Mesenteric fat pad (tissue), 1 donor: ENCODE measurements around the gene SULF2. TPM values are rescaled to one million over a fixed set of nuclear protein-coding genes. Genes with fewer than 3 reads are reported as not detected.

Experiments used
- DNase-seq: peaks from one replicate; pipeline ENCODE4 v3.0.0-alpha.2; 2020; ENCODE audit warnings: low spot score
- total RNA-seq: library from RNA; stranded (reverse); fragmentation: NEBNext Ultra II Directional; extraction: Animal tissue kit (Norgen Biotek cat#: 25700); gene quantifications from one replicate; pipeline ENCODE4 v1.2.1, GENCODE V29; 2021
- donor health status: DM: yes; HTN: yes; CAD: no.

Gene SULF2
- total RNA-seq, 1 donor from 2014 or later, result 68.7 TPM

DNA sequence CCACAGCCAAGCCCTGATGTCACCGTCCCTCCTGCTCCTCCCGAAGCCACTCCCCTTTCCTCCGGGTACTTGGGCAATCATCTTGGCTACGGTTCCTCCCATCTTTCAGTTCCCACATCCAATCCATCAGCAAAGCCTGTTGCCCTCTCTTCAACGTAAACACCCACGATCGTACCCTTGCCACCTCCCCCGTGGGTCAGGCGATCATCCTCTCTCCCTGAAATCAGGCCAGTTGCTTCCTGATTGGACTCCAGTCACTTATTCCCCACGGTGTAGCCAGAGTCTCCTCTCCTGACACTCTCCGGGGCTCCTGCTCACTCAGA lies 44.5 kb downstream of the SULF2 start:
- DNase-seq, result no peak

DNA sequence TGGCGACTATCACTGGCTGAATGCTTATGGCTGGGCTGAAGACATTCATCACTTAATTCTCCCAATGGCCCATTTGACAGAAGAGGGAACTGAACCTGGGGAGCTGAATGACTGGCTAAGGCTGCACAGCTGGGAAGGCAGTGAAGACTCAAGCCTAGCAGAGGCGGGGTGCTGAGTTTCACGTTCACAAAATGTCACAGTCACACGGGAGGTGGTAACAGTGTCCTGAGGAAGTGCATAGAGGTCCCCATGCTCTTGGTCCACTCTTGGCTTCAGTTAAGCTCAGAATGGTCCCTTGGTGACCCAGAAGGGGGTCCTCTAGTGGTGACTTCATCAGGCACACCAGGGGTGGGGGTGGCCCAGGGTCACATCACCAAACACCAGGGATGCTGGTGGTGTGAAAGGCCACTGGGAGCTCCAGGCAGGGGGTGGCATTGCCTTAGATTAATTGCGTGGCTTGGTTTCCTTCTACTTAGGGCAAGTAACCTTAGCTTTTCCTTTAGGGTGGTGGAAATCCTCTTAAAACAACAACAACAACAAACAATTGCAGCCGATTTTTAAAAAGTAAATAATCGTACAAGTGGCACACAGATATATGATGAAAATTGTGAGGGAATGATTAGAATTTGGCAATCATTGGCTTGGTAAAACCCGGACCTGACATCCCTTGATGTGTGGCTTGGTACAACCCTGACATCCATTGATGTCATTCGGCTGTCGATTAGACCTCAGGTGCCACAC lies 45.0 kb downstream of the SULF2 start:
- DNase-seq, result no peak

DNA sequence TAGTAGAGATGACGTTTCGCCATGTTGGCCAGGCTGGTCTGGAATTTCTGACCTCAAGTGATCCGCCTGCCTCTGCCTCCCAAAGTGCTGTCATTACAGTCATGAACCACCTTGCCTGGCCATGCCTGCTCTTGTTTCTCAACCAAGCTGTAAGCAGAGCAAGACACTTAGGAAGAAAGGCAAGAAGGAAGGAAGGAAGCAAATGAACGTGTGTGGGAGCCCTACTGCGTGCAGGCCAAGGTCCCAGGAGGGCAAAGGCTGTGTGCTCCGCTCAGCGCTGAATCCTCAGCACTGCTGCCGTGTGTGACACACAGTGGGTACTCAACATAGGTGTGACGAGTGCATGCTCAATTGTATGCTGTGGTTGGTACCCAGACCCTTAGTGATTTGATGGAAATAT lies 47.4 kb downstream of the SULF2 start:
- no peak for DNase-seq

DNA sequence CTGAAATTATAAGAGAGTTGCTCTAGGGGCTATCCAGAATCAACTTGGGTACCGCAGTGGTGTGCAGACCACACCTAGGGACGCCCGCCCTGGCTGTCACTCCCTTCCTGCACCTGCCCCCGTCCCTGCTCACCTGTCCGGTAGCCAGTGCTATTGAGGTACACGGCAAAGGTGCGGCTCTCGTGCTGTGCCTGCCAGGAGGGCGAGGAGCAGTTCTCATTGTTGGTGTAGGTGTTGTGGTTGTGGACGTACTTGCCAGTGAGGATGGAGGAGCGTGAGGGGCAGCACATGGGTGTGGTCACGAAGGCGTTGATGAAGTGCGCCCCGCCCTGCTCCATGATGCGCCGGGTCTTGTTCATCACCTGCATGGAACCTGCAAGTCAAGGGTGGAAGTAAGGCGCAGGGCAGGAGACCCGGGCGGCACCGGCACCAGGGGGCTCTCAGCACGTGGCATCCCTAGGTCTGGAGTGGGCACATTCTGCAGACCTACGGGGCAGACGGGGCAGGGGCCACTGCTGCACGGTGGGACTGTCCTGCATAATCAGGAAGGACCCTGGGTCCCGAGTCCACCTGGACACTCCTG lies 48.6 kb downstream of the SULF2 start:
- DNase-seq, result no peak

DNA sequence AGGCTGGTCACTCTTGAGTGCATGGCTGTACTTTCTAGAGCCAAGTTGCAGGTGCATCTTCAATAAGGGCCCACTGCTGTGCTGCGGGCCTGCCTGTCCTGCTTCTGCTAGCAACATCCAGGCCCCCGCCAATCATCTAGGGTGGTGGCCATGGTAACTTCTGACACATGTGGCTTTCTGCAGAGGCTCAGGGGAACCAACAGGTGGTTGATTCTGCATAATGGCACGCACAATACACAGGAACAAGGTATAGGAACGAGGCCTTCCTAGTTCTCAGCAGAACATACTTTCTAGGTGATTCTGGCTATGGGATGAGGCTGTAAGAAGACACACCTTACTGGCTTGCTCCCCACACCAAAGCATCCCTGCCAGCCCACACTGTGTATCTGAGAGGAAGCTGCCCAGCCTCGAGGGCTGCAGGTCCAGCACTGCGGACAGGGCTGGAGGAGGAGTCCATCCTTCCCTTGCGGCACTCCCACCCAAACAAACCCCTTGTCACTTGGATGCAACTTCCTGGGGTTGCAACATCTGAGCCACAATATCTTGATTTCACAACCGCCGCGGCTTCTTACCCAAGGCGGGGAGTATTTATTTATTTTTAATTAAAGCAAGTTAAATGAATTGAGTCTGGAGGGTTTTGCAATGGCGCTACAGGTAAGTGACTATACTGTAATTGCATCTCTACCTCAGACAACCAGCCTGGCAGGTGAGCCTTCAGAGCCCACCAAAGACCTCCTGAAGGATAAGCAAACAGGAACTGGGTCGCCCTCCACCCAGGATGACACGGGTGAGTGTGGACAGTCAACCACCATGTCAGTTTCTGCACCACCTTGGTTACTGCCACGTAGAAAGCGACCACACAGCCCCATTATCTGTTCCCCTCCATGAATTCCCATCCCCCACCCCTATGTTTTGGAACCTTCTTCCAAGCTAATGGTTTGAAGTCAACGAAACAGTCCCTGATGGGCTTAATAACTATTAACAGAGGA lies 49.6 kb downstream of the SULF2 start:
- no peak for DNase-seq

DNA sequence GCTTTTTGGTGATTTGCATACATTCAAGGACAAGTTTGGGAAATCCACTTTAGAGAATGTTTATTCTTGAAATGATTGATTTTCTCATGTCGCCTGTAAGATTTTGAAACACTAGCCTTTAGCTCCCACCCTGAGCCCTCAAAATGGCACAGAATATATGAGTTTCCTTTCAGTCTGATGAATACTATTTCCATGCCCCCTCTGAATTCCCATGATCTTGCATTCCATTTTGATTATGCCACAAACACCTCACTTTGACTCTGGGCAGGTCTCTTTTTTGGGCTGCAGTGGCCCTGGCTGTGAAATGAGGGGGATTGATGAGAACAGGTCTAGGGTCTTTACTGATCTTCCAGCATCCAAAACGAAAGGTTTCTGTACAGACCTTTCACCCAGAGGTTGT lies 50.4 kb downstream of the SULF2 start:
- DNase-seq, result no peak

DNA sequence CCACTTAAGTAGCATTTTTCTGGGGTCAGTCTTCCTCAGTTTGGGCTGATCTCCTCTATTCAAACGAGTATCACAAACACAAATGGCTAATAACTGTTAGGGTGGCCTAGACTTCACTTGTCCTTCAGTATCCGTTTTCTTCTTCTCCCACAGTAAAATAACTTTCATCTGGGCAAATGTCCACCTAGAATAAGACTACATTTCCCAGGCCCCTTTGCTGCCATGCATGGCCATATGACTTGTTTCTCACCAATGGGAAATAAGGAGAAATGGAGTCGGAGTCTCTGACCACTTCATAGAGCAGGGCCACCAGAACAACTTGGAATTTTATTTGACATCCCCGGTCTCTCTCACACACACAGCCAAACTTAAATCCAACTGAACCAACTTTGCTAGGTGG lies 51.4 kb downstream of the SULF2 start:
- no peak for DNase-seq

DNA sequence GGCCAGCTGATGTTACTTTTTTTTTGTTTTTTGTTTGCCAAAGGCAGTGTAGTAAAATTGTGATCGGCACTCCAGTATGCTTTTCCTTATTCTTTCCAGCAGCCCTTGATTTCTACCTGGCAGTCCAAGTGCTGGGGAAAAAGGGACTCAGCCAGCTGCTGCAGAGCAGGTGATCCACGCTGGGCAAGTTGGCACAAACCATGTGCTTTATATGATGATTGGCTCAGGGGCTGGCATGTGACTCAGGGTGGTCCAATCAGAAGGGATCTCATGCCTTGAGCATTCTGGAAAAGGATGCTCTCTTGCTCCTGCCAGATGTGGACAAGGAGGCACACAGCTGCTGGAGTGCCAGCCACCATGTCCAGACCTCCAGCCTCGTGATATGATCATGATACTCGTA lies 54.5 kb downstream of the SULF2 start:
- no peak for DNase-seq

DNA sequence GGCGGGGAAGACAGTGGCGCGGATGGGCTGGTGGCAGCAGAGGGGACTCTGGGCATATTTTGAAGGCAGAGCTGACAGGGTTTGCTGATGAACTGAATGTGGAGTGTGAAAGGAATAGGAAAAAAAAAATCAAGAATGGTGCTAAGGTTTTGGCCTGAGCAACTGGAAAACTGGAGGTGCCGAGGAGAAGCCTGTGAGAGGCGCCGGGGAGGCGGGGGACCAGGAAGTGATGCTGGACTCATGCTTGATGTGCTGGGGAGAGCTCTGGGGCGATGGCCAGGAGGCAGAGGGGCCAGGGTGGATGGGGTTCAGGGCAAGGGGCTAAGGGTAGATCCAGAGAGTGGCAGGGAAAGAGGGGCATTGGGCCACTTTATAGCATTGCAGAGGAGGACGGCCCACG lies 55.8 kb downstream of the SULF2 start:
- DNase-seq, result no peak

DNA sequence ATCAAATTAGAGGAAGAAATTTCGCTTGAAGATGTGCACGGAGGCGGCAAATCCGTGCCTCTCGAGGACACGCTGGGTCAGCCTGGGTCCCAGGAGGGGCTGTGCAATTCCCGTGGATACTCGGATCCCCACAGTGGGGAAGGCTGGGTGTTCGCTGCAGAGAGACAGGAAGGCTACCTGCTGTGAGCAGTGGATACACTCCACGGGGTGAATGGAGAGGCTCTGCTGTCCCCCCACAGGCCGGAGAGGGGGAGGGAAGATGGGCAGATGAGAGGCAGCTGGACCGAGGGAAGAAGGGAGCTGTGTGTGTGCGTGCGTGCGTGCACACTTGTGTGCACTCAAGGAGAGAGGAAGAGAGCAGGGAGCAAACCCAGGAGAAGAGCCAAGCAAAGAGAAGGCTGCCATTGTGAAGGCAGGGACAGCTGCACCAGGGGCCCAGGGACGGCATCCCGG lies 57.3 kb downstream of the SULF2 start:
- DNase-seq, result no peak

DNA sequence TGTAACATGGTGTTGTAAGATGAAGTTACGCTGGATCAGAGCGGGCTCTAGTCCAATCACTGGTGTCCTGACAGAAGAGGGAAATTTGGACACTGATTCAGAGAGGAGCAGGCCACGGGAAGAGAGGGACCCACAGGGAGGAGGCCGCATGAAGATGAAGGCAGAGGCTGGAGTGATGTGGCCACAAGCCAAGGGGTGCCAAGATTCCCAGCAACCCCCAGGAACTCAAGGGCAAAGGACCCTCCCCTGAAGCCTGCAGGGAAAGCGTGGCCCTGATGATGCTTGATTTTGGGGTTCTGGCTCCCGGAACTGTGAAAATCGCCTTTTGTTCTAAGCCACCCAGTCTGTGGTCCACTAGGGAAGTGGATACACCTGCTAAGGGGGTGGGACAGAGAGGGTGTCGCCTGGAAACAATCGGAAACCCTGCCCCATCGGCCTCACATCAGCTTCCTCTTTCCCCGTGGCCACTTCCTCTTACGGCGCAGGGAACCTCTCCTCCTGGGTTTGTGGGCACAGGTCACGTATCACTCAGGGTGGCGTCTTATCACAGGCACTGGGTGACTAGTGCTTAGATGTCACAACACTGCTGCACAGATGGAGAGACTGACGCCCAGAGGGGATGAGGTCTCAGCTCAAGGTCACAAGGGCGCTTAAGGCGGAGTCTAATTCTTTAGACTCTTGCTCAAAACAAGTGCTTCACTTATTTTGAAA lies 58.0 kb downstream of the SULF2 start:
- no peak for DNase-seq

DNA sequence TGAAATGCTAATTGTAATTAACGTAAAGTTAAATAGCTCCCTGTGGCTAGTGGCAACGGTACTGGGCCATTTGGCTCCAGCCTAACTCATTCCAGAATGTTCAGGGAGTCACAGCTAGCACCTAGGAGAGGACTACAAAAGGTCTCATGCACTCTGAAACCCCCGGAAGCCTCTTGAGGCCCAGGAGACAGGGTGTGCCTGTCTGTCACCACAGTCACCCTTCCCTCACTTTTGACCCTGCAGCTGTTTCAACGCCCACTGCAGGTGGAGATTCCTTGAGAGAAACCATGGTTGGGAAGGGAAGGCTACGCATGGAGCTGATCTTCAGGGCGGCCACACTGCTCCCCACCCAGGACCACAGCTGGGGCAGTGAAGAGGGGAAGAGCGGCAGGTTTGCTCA lies 58.6 kb downstream of the SULF2 start:
- DNase-seq, result no peak

DNA sequence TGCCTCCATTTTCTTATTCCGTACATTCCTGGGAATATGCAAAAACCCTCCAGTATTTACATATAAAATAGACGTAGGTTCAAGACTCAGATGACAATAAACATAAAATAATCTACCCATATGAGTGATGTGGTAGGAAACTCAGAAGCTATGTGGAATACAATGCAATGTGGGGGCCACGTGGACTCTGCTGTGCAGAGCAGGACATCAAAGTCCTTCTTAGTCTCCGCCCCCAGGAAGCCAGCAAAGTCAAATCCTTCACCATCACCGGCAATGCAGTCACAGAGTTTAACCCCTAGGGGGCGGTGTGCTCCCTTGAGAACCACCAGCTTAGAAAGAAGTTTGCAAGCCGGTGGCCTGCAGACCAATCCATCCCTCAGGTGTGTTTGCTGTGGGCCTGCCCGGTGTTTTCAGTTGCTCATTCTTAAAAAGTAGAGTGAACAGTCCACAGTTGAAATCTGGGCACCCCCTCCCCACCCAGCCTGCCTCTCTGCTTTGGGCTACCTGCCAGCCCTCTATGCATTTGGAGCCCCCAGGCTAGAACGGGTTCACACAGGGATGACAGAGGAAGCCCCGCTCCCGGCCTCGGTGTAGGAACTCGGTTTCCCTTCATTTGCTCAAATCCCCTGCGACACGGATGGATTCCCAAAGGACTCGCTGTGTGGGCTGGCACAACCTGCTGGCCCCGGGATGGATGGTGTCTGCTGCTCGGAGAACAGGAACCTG lies 59.9 kb downstream of the SULF2 start:
- DNase-seq, result no peak

DNA sequence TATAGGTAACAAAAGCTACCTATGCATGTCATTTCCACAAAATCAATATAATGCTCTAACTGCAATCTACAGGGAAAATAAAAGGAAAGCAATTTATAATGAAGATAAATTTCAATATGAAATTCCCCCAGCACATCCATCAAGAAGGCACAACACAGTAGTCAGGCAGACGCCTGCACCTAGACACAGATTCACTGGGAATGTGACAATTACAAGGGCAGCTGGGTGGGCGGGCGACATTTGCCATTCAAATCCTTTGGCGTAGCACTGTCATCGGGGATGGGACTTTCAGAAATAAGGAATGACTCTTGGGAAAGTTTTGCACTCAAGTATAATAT lies 60.4 kb downstream of the SULF2 start:
- no peak for DNase-seq

DNA sequence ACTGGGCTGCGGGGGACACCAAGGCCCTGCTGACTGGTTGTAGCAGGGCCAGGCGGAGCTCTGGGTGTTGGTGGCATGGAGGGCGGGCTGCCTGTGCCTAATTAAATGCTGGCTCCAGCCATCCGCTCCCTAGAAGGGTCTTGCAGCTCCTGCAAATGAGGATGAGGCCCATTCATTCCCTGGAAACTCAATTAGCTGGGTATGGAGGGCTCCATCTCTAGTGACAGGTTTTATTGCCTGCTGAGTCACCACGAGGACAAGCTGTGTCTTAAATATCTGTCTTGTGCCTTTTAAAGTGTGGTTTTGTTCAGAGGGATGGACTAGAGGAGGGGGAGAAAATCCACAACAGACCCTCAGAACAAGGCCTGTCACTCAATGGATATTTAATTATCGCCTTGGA lies 60.9 kb downstream of the SULF2 start:
- no peak for DNase-seq

DNA sequence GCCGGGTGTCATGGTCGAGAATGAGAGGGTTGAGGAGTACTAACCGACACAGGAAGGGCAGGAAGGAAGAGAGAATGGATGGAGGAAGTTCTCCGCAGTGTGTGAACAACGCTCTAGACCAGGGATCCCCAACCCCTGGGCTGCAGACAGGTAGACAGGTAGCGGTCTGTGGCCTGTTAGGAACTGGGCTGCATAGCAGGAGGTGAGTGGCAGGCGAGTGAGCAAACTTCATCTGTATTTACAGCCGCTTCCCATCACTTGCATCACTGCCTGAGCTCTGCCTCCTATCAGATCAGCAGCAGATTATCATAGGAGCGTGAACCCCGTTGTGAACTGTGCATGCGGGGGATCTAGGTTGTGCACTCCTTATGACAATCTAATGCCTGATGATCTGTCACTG lies 62.0 kb downstream of the SULF2 start:
- no peak for DNase-seq

DNA sequence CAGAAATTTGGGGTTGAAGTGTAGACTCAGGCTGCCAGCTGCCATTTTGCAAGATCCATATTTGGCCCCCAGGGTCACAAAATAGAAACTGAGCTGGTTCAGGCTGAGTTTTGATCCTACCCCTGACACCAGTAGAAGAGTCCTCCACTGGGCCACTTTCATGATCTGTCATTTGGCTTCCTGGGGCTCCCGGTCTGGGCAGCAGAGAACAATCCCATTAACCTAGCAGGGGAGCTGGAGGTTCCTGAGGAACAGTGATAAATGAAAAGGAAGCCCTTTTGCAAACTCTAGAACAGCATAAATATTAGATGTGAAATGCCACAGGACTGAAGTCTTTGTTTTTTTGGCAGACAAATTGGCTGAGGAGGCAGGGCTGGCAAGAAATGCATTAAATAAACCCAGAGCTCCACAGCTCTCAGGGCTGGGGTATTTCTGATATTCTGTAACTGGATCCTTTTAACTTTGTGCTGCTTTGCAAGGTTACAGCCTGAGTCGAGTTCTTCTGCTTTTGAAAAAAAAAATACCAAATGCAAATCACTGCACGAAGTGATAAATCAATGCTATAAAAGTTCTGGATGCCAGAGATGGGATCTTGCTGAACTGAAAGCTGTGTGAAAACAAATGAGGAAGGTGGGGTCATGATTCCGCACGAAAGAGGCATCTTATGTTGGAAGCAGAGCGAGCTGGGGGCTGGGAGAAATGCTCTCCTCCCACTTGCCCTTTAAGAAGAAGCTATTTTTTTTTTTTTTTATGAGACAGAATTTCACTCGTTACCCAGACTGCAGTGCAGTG lies 64.4 kb downstream of the SULF2 start:
- DNase-seq, result no peak

DNA sequence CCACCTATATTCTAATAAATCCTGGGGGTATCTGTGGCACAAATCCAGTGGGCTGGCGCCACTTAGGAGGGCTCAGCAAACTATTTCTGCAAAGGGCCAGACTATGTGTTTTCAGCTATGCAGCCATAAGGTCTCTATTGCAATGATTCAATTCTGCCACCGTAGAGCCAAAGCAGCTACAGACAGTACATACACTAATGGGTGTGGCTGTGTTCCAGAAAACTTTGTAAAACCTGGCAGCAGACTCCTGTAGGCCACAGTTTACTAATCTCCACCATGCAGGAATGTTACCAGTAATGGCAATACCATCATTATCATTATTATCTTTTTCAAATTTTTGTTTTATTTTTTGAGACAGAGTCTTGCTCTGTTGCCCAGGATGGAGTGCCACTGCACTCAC lies 65.7 kb downstream of the SULF2 start:
- DNase-seq, result no peak

DNA sequence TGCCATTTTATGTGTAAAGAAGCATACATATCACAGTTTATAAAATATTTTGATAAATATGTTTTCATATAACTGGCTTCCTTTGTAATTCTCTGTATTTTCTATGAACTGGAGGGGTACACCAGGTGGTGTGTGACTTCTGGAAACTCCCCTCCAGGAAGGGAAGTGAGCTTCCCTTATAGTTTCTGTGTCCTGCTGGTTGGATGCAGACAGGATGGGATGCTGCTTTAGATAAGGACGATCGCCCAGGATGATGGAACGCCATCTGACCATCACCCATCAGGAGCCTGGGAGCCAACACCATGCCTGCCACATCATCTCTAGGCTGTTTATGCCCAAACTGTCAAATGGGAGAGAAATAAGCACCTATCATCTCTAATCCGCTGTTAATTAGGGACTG lies 66.1 kb downstream of the SULF2 start:
- DNase-seq, result no peak

DNA sequence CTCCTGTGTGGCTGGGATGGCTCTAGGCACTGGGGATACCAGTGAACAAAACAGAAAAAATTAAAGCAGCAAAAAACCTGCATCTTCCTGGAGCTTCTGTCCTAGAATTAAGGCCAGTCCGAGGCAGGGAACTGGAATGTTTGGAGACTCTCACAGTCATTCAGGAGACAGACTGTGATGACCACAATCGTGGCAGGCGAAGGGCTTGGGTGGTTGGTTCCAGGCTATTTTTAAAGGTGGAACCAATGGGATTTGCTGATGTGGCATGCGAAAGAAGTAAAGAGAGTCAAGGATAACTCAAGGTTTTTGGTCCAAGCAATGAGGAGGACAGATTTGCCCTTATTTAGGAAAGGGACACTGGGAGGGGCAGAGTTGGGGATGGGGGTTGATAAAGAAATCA lies 66.9 kb downstream of the SULF2 start:
- DNase-seq, result no peak
